Measurements from ENCODE around the gene A2ML1. TPM values are rescaled to one million over a fixed set of nuclear protein-coding genes. Genes with fewer than 3 reads are reported as not detected.

The A2ML1 gene
- total RNA-seq, 1 donor from 2014 or later: 3.8 TPM

- H3K27ac Mint-ChIP-seq: peak overlapping the region; percentile 33
- H3K4me3 Mint-ChIP-seq: no peak overlapping the region
- TF ChIP-seq CTCF (conservative IDR thresholded peaks at IDR 0.05): peak; percentile 70
- no peak for DNase-seq (ENCODE audit: extremely low spot score, unreplicated experiment)
- H3K27me3 Mint-ChIP-seq: no peaks in the 10 kb centered on the region
- peaks cover 2% of the 10 kb centered on the region for H3K4me1 Mint-ChIP-seq (ENCODE audit: unreplicated experiment)
- peaks cover 12% of the 10 kb centered on the region for H3K9me3 Mint-ChIP-seq
- H3K36me3 Mint-ChIP-seq: peaks cover 7% of the 10 kb centered on the region
Measured at GRCh38 chr12:8823565-8824300, 1.3 kb downstream of the A2ML1 start.

GRCh38 chr12:8827551-8828256 is 5.3 kb downstream of the A2ML1 start:
- H3K4me3 Mint-ChIP-seq: no peak overlapping the region
- peaks cover 9% of the 10 kb centered on the region for H3K9me3 Mint-ChIP-seq
- H3K27me3 Mint-ChIP-seq: peaks cover 3% of the 10 kb centered on the region
- no peak for TF ChIP-seq CTCF (conservative IDR thresholded peaks at IDR 0.05)
- peaks cover 12% of the 10 kb centered on the region for H3K36me3 Mint-ChIP-seq
- no peak for DNase-seq (ENCODE audit: extremely low spot score, unreplicated experiment)
- H3K27ac Mint-ChIP-seq: peak overlapping the region; percentile 99
- peaks cover 12% of the 10 kb centered on the region for H3K4me1 Mint-ChIP-seq (ENCODE audit: unreplicated experiment)

- no peak for TF ChIP-seq CTCF (conservative IDR thresholded peaks at IDR 0.05)
- no peak for DNase-seq (ENCODE audit: extremely low spot score, unreplicated experiment)
- H3K36me3 Mint-ChIP-seq: peaks cover 12% of the 10 kb centered on the region
- peak overlapping the region; percentile 80 for H3K4me3 Mint-ChIP-seq
- peaks cover 3% of the 10 kb centered on the region for H3K27me3 Mint-ChIP-seq
- H3K4me1 Mint-ChIP-seq (ENCODE audit: unreplicated experiment): peaks cover 12% of the 10 kb centered on the region
- peak overlapping the region; percentile 99 for H3K27ac Mint-ChIP-seq
- peaks cover 9% of the 10 kb centered on the region for H3K9me3 Mint-ChIP-seq
Measured at GRCh38 chr12:8828257-8829124, 6.1 kb downstream of the A2ML1 start.

GRCh38 chr12:8829125-8829518 is 6.7 kb downstream of the A2ML1 start:
- Mint-ChIP-seq H3K4me1 (ENCODE audit: unreplicated experiment) (peaks cover 12% of the 10 kb centered on the region), H3K36me3 (peaks cover 16% of the 10 kb centered on the region), H3K27ac (peak overlapping the region; percentile 99), H3K4me3 (peak overlapping the region; percentile 80), H3K9me3 (peaks cover 9% of the 10 kb centered on the region), H3K27me3 (peaks cover 3% of the 10 kb centered on the region)
- DNase-seq (ENCODE audit: extremely low spot score, unreplicated experiment): no peak
- TF ChIP-seq CTCF (conservative IDR thresholded peaks at IDR 0.05): no peak

- peaks cover 3% of the 10 kb centered on the region for H3K27me3 Mint-ChIP-seq
- no peak for DNase-seq (ENCODE audit: extremely low spot score, unreplicated experiment)
- peaks cover 12% of the 10 kb centered on the region for H3K4me1 Mint-ChIP-seq (ENCODE audit: unreplicated experiment)
Measured at GRCh38 chr12:8829621-8830020, 7.2 kb downstream of the A2ML1 start.

More at GRCh38 chr12:8829621-8830020, 7.2 kb downstream of the A2ML1 start:
- Mint-ChIP-seq H3K4me3 (peak overlapping the region; percentile 72), H3K36me3 (peaks cover 17% of the 10 kb centered on the region), H3K27ac (peak overlapping the region; percentile 99), H3K9me3 (peaks cover 9% of the 10 kb centered on the region)
- no peak for TF ChIP-seq CTCF (conservative IDR thresholded peaks at IDR 0.05)

Measured in type B pancreatic cell (in vitro differentiated cells).